Measurements from ENCODE around the gene CSTB.

CSTB gene

GRCh38 chr21:43790010-43790524 is 14.0 kb upstream of the CSTB start:
- Mint-ChIP-seq H3K4me1 (ENCODE audit: low read depth) (peaks cover 34% of the 10 kb centered on the region), H3K9me3 (no peaks in the 10 kb centered on the region), H3K4me3 (peak overlapping the region; percentile 96), H3K36me3 (ENCODE audit: low read depth) (peaks cover 56% of the 10 kb centered on the region), H3K27ac (peak overlapping the region; percentile 96), H3K27me3 (peaks cover 5% of the 10 kb centered on the region)
- intact Hi-C loops (cut with micrococcal nuclease), result no loop called here

GRCh38 chr21:43789276-43790009 is 13.3 kb upstream of the CSTB start, which contains the start of gene RRP1:
RRP1 (plus strand) TSS chr21:43789577; CDS start chr21:43789630, 53 bp downstream.
- Mint-ChIP-seq H3K9me3 (no peaks in the 10 kb centered on the region), H3K4me3 (peak within 1 kb of the TSS; percentile 96), H3K27me3 (peaks cover 5% of the 10 kb centered on the region), H3K36me3 (ENCODE audit: low read depth) (peaks cover 50% of the 10 kb centered on the region), H3K27ac (peak within 1 kb of the TSS; percentile 96), H3K4me1 (ENCODE audit: low read depth) (peaks cover 39% of the 10 kb centered on the region)
- intact Hi-C loops (cut with micrococcal nuclease), result loop anchor here (1.0 kb wide), 1 partner anchor 10 kb away; no protein-coding TSS in a partner anchor

GRCh38 chr21:43786807-43787440 is 10.8 kb upstream of the CSTB start:
- H3K4me1 Mint-ChIP-seq (ENCODE audit: low read depth), result peaks cover 57% of the 10 kb centered on the region
- H3K4me3 Mint-ChIP-seq, result no peak overlapping the region
- intact Hi-C loops (cut with micrococcal nuclease), result no loop called here
- H3K36me3 Mint-ChIP-seq (ENCODE audit: low read depth), result peaks cover 25% of the 10 kb centered on the region
- H3K27me3 Mint-ChIP-seq, result peaks cover 5% of the 10 kb centered on the region
- no peak overlapping the region for H3K27ac Mint-ChIP-seq
- H3K9me3 Mint-ChIP-seq, result no peaks in the 10 kb centered on the region

GRCh38 chr21:43786300-43786806 is 10.2 kb upstream of the CSTB start:
- H3K27me3 Mint-ChIP-seq, result peaks cover 5% of the 10 kb centered on the region
- intact Hi-C loops (cut with micrococcal nuclease), result no loop called here
- H3K4me3 Mint-ChIP-seq, result no peak overlapping the region
- H3K9me3 Mint-ChIP-seq, result no peaks in the 10 kb centered on the region
- no peak overlapping the region for H3K27ac Mint-ChIP-seq
- peaks cover 56% of the 10 kb centered on the region for H3K4me1 Mint-ChIP-seq (ENCODE audit: low read depth)
- H3K36me3 Mint-ChIP-seq (ENCODE audit: low read depth), result peaks cover 19% of the 10 kb centered on the region

GRCh38 chr21:43785134-43785533 is 9.0 kb upstream of the CSTB start:
- Mint-ChIP-seq H3K27me3 (peaks cover 5% of the 10 kb centered on the region), H3K9me3 (no peaks in the 10 kb centered on the region)
- intact Hi-C loops (cut with micrococcal nuclease), result no loop called here

GRCh38 chr21:43783098-43783700 is 7.1 kb upstream of the CSTB start:
- Mint-ChIP-seq H3K36me3 (ENCODE audit: low read depth) (no peaks in the 10 kb centered on the region), H3K4me1 (ENCODE audit: low read depth) (peaks cover 72% of the 10 kb centered on the region), H3K27me3 (peaks cover 5% of the 10 kb centered on the region), H3K4me3 (no peak overlapping the region), H3K9me3 (no peaks in the 10 kb centered on the region), H3K27ac (peak overlapping the region; percentile 50)
- intact Hi-C loops (cut with micrococcal nuclease), result no loop called here

More at GRCh38 chr21:43785134-43785533, 9.0 kb upstream of the CSTB start:
- Mint-ChIP-seq H3K36me3 (ENCODE audit: low read depth) (peaks cover 13% of the 10 kb centered on the region), H3K27ac (no peak overlapping the region), H3K4me1 (ENCODE audit: low read depth) (peaks cover 56% of the 10 kb centered on the region), H3K4me3 (no peak overlapping the region)

- H3K9me3 Mint-ChIP-seq, result no peaks in the 10 kb centered on the region
- peaks cover 5% of the 10 kb centered on the region for H3K27me3 Mint-ChIP-seq
- H3K4me1 Mint-ChIP-seq (ENCODE audit: low read depth), result peaks cover 78% of the 10 kb centered on the region
- intact Hi-C loops (cut with micrococcal nuclease), result no loop called here
- peak overlapping the region; percentile 20 for H3K4me3 Mint-ChIP-seq
- H3K36me3 Mint-ChIP-seq (ENCODE audit: low read depth), result no peaks in the 10 kb centered on the region
- H3K27ac Mint-ChIP-seq, result peak overlapping the region; percentile 79
Observed at GRCh38 chr21:43782431-43783097, 6.5 kb upstream of the CSTB start.

- Mint-ChIP-seq H3K36me3 (ENCODE audit: low read depth) (no peaks in the 10 kb centered on the region), H3K27me3 (peaks cover 5% of the 10 kb centered on the region), H3K27ac (peak overlapping the region; percentile 79), H3K9me3 (no peaks in the 10 kb centered on the region), H3K4me1 (ENCODE audit: low read depth) (peaks cover 82% of the 10 kb centered on the region), H3K4me3 (no peak overlapping the region)
- intact Hi-C loops (cut with micrococcal nuclease), result no loop called here
Observed at GRCh38 chr21:43781846-43782245, 5.7 kb upstream of the CSTB start.

- peak overlapping the region; percentile 66 for H3K4me3 Mint-ChIP-seq
- intact Hi-C loops (cut with micrococcal nuclease), result loop anchor here (1.0 kb wide), 1 partner anchor 10 kb away; the partner anchor contains the start of gene RRP1
- peaks cover 15% of the 10 kb centered on the region for H3K36me3 Mint-ChIP-seq (ENCODE audit: low read depth)
- H3K27ac Mint-ChIP-seq, result peak overlapping the region; percentile 98
- H3K4me1 Mint-ChIP-seq (ENCODE audit: low read depth), result peaks cover 77% of the 10 kb centered on the region
- H3K27me3 Mint-ChIP-seq, result no peaks in the 10 kb centered on the region
- no peaks in the 10 kb centered on the region for H3K9me3 Mint-ChIP-seq
Observed at GRCh38 chr21:43779660-43780059, 3.6 kb upstream of the CSTB start.

GRCh38 chr21:43778469-43779335 is 2.6 kb upstream of the CSTB start:
- peaks cover 77% of the 10 kb centered on the region for H3K4me1 Mint-ChIP-seq (ENCODE audit: low read depth)

GRCh38 chr21:43777953-43778352 is 1.8 kb upstream of the CSTB start:
- Mint-ChIP-seq H3K36me3 (ENCODE audit: low read depth) (peaks cover 32% of the 10 kb centered on the region), H3K4me3 (peak overlapping the region; percentile 66), H3K9me3 (no peaks in the 10 kb centered on the region), H3K27ac (peak overlapping the region; percentile 98), H3K4me1 (ENCODE audit: low read depth) (peaks cover 77% of the 10 kb centered on the region), H3K27me3 (no peaks in the 10 kb centered on the region)
- intact Hi-C loops (cut with micrococcal nuclease), result loop anchor here (2.0 kb wide), 1 partner anchor 59 kb away; the partner anchor contains the start of gene PDXK

More at GRCh38 chr21:43778469-43779335, 2.6 kb upstream of the CSTB start:
- intact Hi-C loops (cut with micrococcal nuclease), result loop anchor here (1.0 kb wide), 1 partner anchor 11 kb away; the partner anchor contains the start of gene RRP1
- H3K27ac Mint-ChIP-seq, result peak overlapping the region; percentile 98
- peaks cover 25% of the 10 kb centered on the region for H3K36me3 Mint-ChIP-seq (ENCODE audit: low read depth)
- no peaks in the 10 kb centered on the region for H3K27me3 Mint-ChIP-seq
- H3K4me3 Mint-ChIP-seq, result peak overlapping the region; percentile 76
- no peaks in the 10 kb centered on the region for H3K9me3 Mint-ChIP-seq

- peak overlapping the region; percentile 98 for H3K27ac Mint-ChIP-seq
- H3K27me3 Mint-ChIP-seq, result no peaks in the 10 kb centered on the region
- H3K9me3 Mint-ChIP-seq, result peaks cover 12% of the 10 kb centered on the region
- H3K4me1 Mint-ChIP-seq (ENCODE audit: low read depth), result peaks cover 64% of the 10 kb centered on the region
- peak overlapping the region; percentile 99 for H3K4me3 Mint-ChIP-seq
- peaks cover 55% of the 10 kb centered on the region for H3K36me3 Mint-ChIP-seq (ENCODE audit: low read depth)
- intact Hi-C loops (cut with micrococcal nuclease), result no loop called here
Observed at GRCh38 chr21:43775190-43775589, 918 bp downstream of the CSTB start.
